Measurements from ENCODE around the gene PUS7. TPM values are rescaled to one million over a fixed set of nuclear protein-coding genes. Genes with fewer than 3 reads are reported as not detected.

The PUS7 gene
- total RNA-seq, 1 experiment from 2014 or later, result 39.0 TPM

DNA sequence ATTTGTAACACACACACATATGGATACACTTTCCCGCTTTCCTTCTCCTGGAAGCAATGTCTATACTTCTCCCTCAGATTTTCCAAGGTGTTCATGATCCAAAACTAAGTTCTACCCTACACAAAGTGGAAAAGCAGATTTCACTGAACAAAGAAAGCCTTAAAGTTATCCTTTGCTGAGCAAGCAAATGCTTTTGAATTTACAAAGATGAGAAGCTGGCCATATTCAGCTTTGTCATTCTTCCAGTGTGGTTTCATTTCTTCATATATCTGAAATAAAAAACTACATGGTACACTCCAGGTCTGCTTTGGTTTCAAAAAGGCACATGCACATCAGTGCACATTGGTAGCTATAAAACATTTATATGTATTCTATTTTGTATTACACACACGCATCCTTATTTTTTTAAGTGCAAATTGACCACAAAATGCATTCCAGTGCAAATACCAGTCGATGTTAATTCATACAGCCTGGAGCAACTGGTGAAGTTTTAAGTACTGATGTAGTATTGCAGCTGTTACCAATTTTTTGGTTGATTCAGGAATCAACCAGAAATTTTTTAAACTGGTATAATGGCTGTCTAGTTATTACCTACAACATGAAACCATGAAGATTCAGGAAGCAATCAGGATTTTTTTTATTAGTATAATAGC lies 67.8 kb downstream of the PUS7 start (continued):
- no peak for TF ChIP-seq RAD21 (IDR thresholded peaks at IDR 0.05; ENCODE audit: low read depth)
- no peak for TF ChIP-seq CBX3 (IDR thresholded peaks at IDR 0.05; ENCODE audit: low read depth)
- no peak for TF ChIP-seq POLR2A (IDR thresholded peaks at IDR 0.05; ENCODE audit: borderline replicate concordance, extremely low read depth, insufficient read depth, insufficient read length)
- no peak for TF ChIP-seq ELF1 (IDR thresholded peaks at IDR 0.05; ENCODE audit: borderline replicate concordance, low read depth)
- TF ChIP-seq ZNF274 (IDR thresholded peaks at IDR 0.05; ENCODE audit: low read depth, low read length), result no peak
- no peak for TF ChIP-seq JUND (IDR thresholded peaks at IDR 0.05)

DNA sequence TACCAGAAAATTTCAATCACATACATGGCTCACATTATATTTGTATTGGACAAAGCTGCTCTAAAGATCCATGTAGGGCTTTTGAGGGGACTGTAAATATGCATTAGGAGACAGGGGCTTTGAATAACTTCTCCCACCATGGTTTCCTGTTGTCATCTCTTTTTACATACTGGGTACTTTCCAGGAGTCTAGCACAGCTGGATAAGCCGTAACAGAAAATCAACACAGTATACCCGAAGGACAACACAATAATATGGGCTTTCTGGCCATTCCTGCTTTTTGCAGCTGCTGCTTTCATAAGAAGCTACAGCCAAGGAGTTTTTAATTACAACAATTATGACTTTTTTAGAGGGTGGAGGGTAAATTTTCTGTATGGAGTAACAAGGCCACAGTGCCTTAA lies 70.0 kb downstream of the PUS7 start:
- Histone ChIP-seq H4K20me1 (ENCODE audit: insufficient read depth) (no peaks in the 10 kb centered on the region), H3K27ac (ENCODE audit: low read depth, low read length) (no peak overlapping the region), H3K79me2 (ENCODE audit: insufficient read depth, low read length) (no peaks in the 10 kb centered on the region), H3K27me3 (ENCODE audit: insufficient read depth, low read length) (no peaks in the 10 kb centered on the region), H3K4me3 (replicated peaks in 1 of 2; ENCODE audit: low read depth in 1 of 2, low read length in 2 of 2) (no peak overlapping the region), H3K36me3 (ENCODE audit: control insufficient read depth in 1 of 2, insufficient read depth in 2 of 2, low read length in 2 of 2) (peaks cover 3 to 7% of the 10 kb centered on the region in 2 experiments; a peak in 2 of 4 replicates), H3K9me3 (ENCODE audit: control insufficient read depth in 1 of 2, insufficient read depth in 1 of 2, low read depth in 1 of 2, low read length in 2 of 2) (no peaks in the 10 kb centered on the region), H2AFZ (ENCODE audit: low read depth, low read length, poor library complexity, severe bottlenecking) (no peak overlapping the region), H3K9ac (ENCODE audit: low read length) (no peak overlapping the region), H3K4me2 (ENCODE audit: low read length) (no peak overlapping the region), H3K4me1 (ENCODE audit: control insufficient read depth in 1 of 2, insufficient read depth in 2 of 2, low read length in 2 of 2) (no peaks in the 10 kb centered on the region), H3K9me2 (ENCODE audit: insufficient read depth) (no peaks in the 10 kb centered on the region)
- ATAC-seq (no peak), DNase-seq (ENCODE audit: low read depth, low spot score) (no peak)
- intact Hi-C loops (cut with micrococcal nuclease), result no loop called here
- BruUV-seq (replicated peaks), result no TSS peak
- POLR2A ChIA-PET, result no interaction called here
- TF ChIP-seq YY1 (IDR thresholded peaks at IDR 0.05; ENCODE audit: extremely low read depth, insufficient replicate concordance, low read depth, low read length) (no peak), ZFX (IDR thresholded peaks at IDR 0.05) (no peak), POLR2AphosphoS5 (IDR thresholded peaks at IDR 0.05; ENCODE audit: low read depth, low read length) (no peak), SRF (IDR thresholded peaks at IDR 0.05; ENCODE audit: low read depth) (no peak), JUND (IDR thresholded peaks at IDR 0.05) (no peak), CTCF (IDR thresholded peaks at IDR 0.05 in 2 of 3, conservative IDR thresholded peaks at IDR 0.05 in 1 of 3; ENCODE audit: borderline replicate concordance in 1 of 3, insufficient read depth in 1 of 3, low read depth in 2 of 3, low read length in 2 of 3) (no peak), EGR1 (IDR thresholded peaks at IDR 0.05; ENCODE audit: low read depth) (no peak), ELF1 (IDR thresholded peaks at IDR 0.05; ENCODE audit: borderline replicate concordance, low read depth) (no peak), CBX3 (IDR thresholded peaks at IDR 0.05; ENCODE audit: low read depth) (no peak), POLR2A (IDR thresholded peaks at IDR 0.05; ENCODE audit: borderline replicate concordance, extremely low read depth, insufficient read depth, insufficient read length) (no peak)
- TF ChIP-seq, protein P1, sequence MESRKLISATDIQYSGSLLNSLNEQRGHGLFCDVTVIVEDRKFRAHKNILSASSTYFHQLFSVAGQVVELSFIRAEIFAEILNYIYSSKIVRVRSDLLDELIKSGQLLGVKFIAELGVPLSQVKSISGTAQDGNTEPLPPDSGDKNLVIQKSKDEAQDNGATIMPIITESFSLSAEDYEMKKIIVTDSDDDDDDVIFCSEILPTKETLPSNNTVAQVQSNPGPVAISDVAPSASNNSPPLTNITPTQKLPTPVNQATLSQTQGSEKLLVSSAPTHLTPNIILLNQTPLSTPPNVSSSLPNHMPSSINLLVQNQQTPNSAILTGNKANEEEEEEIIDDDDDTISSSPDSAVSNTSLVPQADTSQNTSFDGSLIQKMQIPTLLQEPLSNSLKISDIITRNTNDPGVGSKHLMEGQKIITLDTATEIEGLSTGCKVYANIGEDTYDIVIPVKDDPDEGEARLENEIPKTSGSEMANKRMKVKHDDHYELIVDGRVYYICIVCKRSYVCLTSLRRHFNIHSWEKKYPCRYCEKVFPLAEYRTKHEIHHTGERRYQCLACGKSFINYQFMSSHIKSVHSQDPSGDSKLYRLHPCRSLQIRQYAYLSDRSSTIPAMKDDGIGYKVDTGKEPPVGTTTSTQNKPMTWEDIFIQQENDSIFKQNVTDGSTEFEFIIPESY (IDR thresholded peaks at IDR 0.05; ENCODE audit: extremely low read depth, insufficient replicate concordance, low read length), result no peak
- TF ChIP-seq, protein P2, sequence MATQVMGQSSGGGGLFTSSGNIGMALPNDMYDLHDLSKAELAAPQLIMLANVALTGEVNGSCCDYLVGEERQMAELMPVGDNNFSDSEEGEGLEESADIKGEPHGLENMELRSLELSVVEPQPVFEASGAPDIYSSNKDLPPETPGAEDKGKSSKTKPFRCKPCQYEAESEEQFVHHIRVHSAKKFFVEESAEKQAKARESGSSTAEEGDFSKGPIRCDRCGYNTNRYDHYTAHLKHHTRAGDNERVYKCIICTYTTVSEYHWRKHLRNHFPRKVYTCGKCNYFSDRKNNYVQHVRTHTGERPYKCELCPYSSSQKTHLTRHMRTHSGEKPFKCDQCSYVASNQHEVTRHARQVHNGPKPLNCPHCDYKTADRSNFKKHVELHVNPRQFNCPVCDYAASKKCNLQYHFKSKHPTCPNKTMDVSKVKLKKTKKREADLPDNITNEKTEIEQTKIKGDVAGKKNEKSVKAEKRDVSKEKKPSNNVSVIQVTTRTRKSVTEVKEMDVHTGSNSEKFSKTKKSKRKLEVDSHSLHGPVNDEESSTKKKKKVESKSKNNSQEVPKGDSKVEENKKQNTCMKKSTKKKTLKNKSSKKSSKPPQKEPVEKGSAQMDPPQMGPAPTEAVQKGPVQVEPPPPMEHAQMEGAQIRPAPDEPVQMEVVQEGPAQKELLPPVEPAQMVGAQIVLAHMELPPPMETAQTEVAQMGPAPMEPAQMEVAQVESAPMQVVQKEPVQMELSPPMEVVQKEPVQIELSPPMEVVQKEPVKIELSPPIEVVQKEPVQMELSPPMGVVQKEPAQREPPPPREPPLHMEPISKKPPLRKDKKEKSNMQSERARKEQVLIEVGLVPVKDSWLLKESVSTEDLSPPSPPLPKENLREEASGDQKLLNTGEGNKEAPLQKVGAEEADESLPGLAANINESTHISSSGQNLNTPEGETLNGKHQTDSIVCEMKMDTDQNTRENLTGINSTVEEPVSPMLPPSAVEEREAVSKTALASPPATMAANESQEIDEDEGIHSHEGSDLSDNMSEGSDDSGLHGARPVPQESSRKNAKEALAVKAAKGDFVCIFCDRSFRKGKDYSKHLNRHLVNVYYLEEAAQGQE (IDR thresholded peaks at IDR 0.05; ENCODE audit: low read depth), result no peak
- RAD21 ChIA-PET (ENCODE audit: low non-redundant PET in 1 of 2, low total read pairs in 2 of 2, uncharacterized antibody in 2 of 2, unreplicated experiment in 2 of 2), result no interaction called here
- CTCF ChIA-PET, result no interaction called here

Data from HCT116 (cell line).